HL-60 (cell line): ENCODE data around the gene KCNAB1.
"Not testable (repeated sequence)": the region's sequence is repeated elsewhere in the genome, so short reads cannot be mapped to it uniquely, and the experiment has no call there.

Source experiments
- DNase-seq, 2 experiments: peaks; one replicate each; pipeline ENCODE4 v3.0.0-alpha.2; 2010 to 2020; ENCODE audit warnings: low read depth in 1 of 2, low spot score in 1 of 2
- H3K27ac ChIP-seq: fragments of 250-450 bp; sonication (Bioruptor Pico); replicated peaks from 2 replicates; pipeline ENCODE4 v1.5.1; 2020; ENCODE audit warnings: mild to moderate bottlenecking, moderate library complexity
- H3K27me3 ChIP-seq: fragments of 250-450 bp; sonication (Bioruptor Pico); 2 replicates; pipeline ENCODE4 v1.5.1; 2021; ENCODE audit warnings: mild to moderate bottlenecking, moderate library complexity; ENCODE audit not compliant: insufficient read depth, poor library complexity, severe bottlenecking
- H3K4me3 ChIP-seq: replicated peaks from 2 replicates; pipeline ENCODE4 v1.5.1; 2011; ENCODE audit warnings: mild to moderate bottlenecking, control low read depth, low read length; ENCODE audit not compliant: insufficient read depth
- GABPA ChIP-seq: IDR thresholded peaks from 2 replicates; pipeline ENCODE4 v1.6.1; 2012; ENCODE audit warnings: low read depth
- POLR2AphosphoS5 ChIP-seq: IDR thresholded peaks from 2 replicates; pipeline ENCODE4 v1.6.1; 2012; ENCODE audit warnings: low read depth
- REST ChIP-seq: IDR thresholded peaks from 2 replicates; pipeline ENCODE4 v1.6.1; 2012; ENCODE audit warnings: low read depth; ENCODE audit not compliant: insufficient replicate concordance
- SPI1 ChIP-seq: IDR thresholded peaks from 2 replicates; pipeline ENCODE4 v1.6.1; 2012; ENCODE audit warnings: low read depth, mild to moderate bottlenecking, borderline replicate concordance
- TF ChIP-seq, protein P1 (sequence below): IDR thresholded peaks from one replicate; pipeline ENCODE4 v1.5.1; 2011; ENCODE audit warnings: low read length, control low read depth, inconsistent platforms; ENCODE audit not compliant: insufficient read depth

Gene KCNAB1

GRCh38 chr3:156217674-156218352 is 97.4 kb downstream of the KCNAB1 start:
- H3K27ac ChIP-seq: no peak overlapping the region
- TF ChIP-seq POLR2AphosphoS5 (no peak), SPI1 (no peak)
- no peaks in the 10 kb centered on the region for H3K27me3 ChIP-seq
- no peak for DNase-seq
- H3K4me3 ChIP-seq: no peak overlapping the region

DNA sequence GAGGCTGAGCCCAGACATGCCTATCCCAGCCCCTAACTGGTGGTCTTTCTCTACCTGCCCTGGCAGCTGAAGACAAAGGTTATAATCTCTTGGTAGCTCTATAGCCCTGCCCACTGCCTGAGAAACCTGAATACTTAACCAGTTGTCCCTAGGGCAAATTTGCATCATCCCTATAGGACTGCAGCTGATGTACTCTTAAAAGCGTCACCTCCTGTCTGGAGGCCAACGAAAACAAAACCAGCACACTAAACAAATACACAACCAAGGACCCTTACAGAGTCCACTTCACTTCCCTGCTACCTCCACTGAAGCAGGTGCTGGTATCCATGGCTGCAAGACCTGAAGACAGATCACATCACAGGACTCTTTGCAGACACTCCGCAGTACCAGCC is 98.0 kb downstream of the KCNAB1 start:
- H3K27ac ChIP-seq: no peak overlapping the region
- TF ChIP-seq REST: no peak
- no peak for TF ChIP-seq POLR2AphosphoS5
- TF ChIP-seq, protein P1, sequence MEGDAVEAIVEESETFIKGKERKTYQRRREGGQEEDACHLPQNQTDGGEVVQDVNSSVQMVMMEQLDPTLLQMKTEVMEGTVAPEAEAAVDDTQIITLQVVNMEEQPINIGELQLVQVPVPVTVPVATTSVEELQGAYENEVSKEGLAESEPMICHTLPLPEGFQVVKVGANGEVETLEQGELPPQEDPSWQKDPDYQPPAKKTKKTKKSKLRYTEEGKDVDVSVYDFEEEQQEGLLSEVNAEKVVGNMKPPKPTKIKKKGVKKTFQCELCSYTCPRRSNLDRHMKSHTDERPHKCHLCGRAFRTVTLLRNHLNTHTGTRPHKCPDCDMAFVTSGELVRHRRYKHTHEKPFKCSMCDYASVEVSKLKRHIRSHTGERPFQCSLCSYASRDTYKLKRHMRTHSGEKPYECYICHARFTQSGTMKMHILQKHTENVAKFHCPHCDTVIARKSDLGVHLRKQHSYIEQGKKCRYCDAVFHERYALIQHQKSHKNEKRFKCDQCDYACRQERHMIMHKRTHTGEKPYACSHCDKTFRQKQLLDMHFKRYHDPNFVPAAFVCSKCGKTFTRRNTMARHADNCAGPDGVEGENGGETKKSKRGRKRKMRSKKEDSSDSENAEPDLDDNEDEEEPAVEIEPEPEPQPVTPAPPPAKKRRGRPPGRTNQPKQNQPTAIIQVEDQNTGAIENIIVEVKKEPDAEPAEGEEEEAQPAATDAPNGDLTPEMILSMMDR: no peak
- TF ChIP-seq GABPA: no peak
- no peak for TF ChIP-seq SPI1

DNA sequence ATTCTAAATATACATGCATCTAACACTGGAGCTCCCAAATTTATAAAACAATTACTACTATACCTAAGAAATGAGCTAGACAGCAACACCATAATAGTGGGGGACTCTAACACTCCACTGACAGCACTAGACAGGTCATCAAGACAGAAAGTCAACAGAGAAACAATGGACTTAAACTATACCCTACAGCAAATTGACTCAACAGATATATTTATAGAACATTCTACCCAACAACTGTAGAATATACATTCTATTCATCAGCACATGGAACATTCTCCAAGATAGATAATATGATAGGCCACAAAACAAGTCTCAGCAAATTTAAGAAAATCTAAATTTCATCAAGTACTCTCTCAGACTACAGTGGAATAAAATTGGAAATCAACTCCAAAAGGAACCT is 102.0 kb downstream of the KCNAB1 start:
- not testable (repeated sequence) for H3K4me3 ChIP-seq, H3K27ac ChIP-seq, H3K27me3 ChIP-seq, DNase-seq

More for the DNA sequence above, 98.0 kb downstream of the KCNAB1 start:
- DNase-seq: no peak
- H3K27me3 ChIP-seq: no peaks in the 10 kb centered on the region
- H3K4me3 ChIP-seq: no peak overlapping the region

GRCh38 chr3:156224046-156224445 is 103.7 kb downstream of the KCNAB1 start:
- not testable (repeated sequence) for DNase-seq, H3K27me3 ChIP-seq, H3K27ac ChIP-seq, H3K4me3 ChIP-seq

DNA sequence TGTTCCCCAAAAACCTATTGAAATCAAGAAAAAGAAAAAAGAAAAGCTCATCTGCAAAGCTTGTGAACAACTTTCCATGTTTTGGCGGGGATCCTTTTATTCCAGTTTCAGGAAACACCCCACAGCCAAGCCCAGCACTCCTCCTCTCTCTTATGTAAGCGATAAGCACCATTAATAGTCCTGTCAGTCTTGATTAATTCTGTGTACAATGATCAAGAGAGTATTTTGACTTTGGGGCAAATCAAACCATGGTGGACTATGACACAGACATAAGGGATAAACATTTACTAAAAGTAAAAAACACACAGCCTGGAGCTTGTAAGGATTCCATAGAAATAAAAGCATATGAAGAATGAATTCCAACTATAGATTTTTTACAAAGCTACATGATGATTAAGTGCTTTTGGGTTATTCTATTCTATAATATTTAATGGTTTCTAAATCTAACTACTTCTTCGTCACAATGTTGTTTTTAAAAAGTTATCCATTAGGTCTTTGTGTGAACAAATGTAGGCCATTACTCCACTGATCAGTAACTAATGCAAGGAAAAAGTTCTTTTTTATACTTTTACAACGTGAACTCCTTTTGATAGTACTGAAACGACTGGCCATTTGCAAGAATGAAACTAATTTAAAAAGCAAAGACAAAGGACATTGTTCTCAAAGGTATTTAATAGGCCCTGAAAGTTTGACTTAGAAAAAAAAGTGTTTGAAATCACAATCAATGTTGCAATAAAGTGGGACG is 106.5 kb downstream of the KCNAB1 start:
- peaks cover 2% of the 10 kb centered on the region for H3K27me3 ChIP-seq
- no peak overlapping the region for H3K27ac ChIP-seq
- no peak overlapping the region for H3K4me3 ChIP-seq
- TF ChIP-seq, protein P1: no peak
- TF ChIP-seq POLR2AphosphoS5: no peak
- no peak for TF ChIP-seq GABPA
- TF ChIP-seq SPI1: no peak
- no peak for TF ChIP-seq REST
- no peak for DNase-seq
